Vagina (tissue), 2 donors: ENCODE results near the gene APOA1. TPM values are rescaled to one million over a fixed set of nuclear protein-coding genes. Genes with fewer than 3 reads are reported as not detected.

Experiments
- DNase-seq, 2 donors: peaks; one replicate each; pipeline ENCODE4 v3.0.0-alpha.2; 2017; ENCODE audit errors: extremely low spot score in 2 of 2
- H3K27ac ChIP-seq: fragments of 200-600 bp; sonication (generic); one replicate; pipeline ENCODE4 v1.5.1; 2019
- H3K27me3 ChIP-seq: fragments of 200-600 bp; sonication (generic); one replicate; pipeline ENCODE4 v1.5.1; 2019
- H3K36me3 ChIP-seq, 2 donors: fragments of 200-600 bp; sonication (generic); one replicate each; pipeline ENCODE4 v1.5.1; 2017 to 2019
- H3K4me1 ChIP-seq: fragments of 200-600 bp; sonication (generic); one replicate; pipeline ENCODE4 v1.5.1; 2019
- H3K4me3 ChIP-seq, 2 donors: fragments of 200-600 bp; sonication (generic); 1 replicate in 1 of 2; 2 replicates in 1 of 2; pipeline ENCODE4 v1.5.1; 2016 to 2019
- H3K9me3 ChIP-seq: fragments of 200-600 bp; sonication (generic); one replicate; pipeline ENCODE4 v1.5.1; 2019
- CTCF ChIP-seq, 3 experiments: fragments of 450-650 bp in 2 of 3; fragments of 200-600 bp in 1 of 3; sonication (generic) in 1 of 3; IDR thresholded peaks; one replicate each; pipeline ENCODE4 v1.5.1; 2017 to 2019; ENCODE audit warnings: antibody characterized with exemption in 3 of 3, mild to moderate bottlenecking in 2 of 3, moderate library complexity in 2 of 3
- POLR2A ChIP-seq, 2 donors: fragments of 450-650 bp; IDR thresholded peaks; one replicate each; pipeline ENCODE4 v1.6.1; 2017; ENCODE audit warnings: antibody characterized with exemption in 2 of 2, mild to moderate bottlenecking in 2 of 2, moderate library complexity in 2 of 2
- POLR2AphosphoS5 ChIP-seq, 2 donors: sonication (generic); formaldehyde crosslinking; IDR thresholded peaks; one replicate each; pipeline ENCODE4 v1.9.0; 2017; ENCODE audit warnings: antibody characterized with exemption in 2 of 2, mild to moderate bottlenecking in 2 of 2, low read depth in 1 of 2; ENCODE audit not compliant: insufficient read depth in 1 of 2
- intact Hi-C: fragments of 100-400 bp; cut with DNase I; formaldehyde crosslinking; loops from one replicate; pipeline ENCODE4 v1.15.1; 2023
- total RNA-seq: library from RNA; depleted of rRNA; stranded (reverse); fragments of >200 nt; gene quantifications from one replicate; pipeline ENCODE4 v1.2.3, GENCODE V29; 2016

Gene APOA1
- total RNA-seq, 1 donor from 2014 or later: 2.2 TPM

GRCh38 chr11:116843661-116844060 is 6.2 kb upstream of the APOA1 start:
- intact Hi-C loops: no loop called here
- H3K9me3 ChIP-seq: no peaks in the 10 kb centered on the region
- no peaks in the 10 kb centered on the region for H3K4me1 ChIP-seq
- no peaks in the 10 kb centered on the region for H3K27me3 ChIP-seq
- H3K36me3 ChIP-seq: peaks cover 6 to 53% of the 10 kb centered on the region in 2 donors
- no peak overlapping the region for H3K4me3 ChIP-seq
- TF ChIP-seq CTCF (IDR thresholded peaks at IDR 0.05) (no peak), POLR2AphosphoS5 (IDR thresholded peaks at IDR 0.05; ENCODE audit: insufficient read depth in 1 of 2, low read depth in 1 of 2) (no peak), POLR2A (IDR thresholded peaks at IDR 0.05) (no peak)
- DNase-seq: no peak
- H3K27ac ChIP-seq: no peak overlapping the region

- TF ChIP-seq POLR2A (IDR thresholded peaks at IDR 0.05) (no peak), POLR2AphosphoS5 (IDR thresholded peaks at IDR 0.05; ENCODE audit: insufficient read depth in 1 of 2, low read depth in 1 of 2) (no peak), CTCF (IDR thresholded peaks at IDR 0.05) (no peak)
- H3K4me3 ChIP-seq: no peak overlapping the region
- no peaks in the 10 kb centered on the region for H3K9me3 ChIP-seq
- H3K27me3 ChIP-seq: no peaks in the 10 kb centered on the region
- no peak for DNase-seq
- intact Hi-C loops: no loop called here
- H3K27ac ChIP-seq: no peak overlapping the region
- peaks cover 6 to 45% of the 10 kb centered on the region in 2 donors for H3K36me3 ChIP-seq
- no peaks in the 10 kb centered on the region for H3K4me1 ChIP-seq
Observed at GRCh38 chr11:116842909-116843308, 5.5 kb upstream of the APOA1 start.

GRCh38 chr11:116842117-116842516 is 4.7 kb upstream of the APOA1 start:
- H3K4me3 ChIP-seq: no peak overlapping the region
- H3K4me1 ChIP-seq: no peaks in the 10 kb centered on the region
- peaks cover 6 to 37% of the 10 kb centered on the region in 2 donors for H3K36me3 ChIP-seq
- TF ChIP-seq POLR2A (IDR thresholded peaks at IDR 0.05): no peak
- no peak for DNase-seq
- H3K27me3 ChIP-seq: no peaks in the 10 kb centered on the region
- H3K9me3 ChIP-seq: no peaks in the 10 kb centered on the region
- no peak overlapping the region for H3K27ac ChIP-seq
- intact Hi-C loops: no loop called here

- Histone ChIP-seq H3K9me3 (no peaks in the 10 kb centered on the region), H3K27ac (no peak overlapping the region), H3K4me3 (no peak overlapping the region), H3K4me1 (peaks cover under 1% of the 10 kb centered on the region), H3K27me3 (no peaks in the 10 kb centered on the region), H3K36me3 (peaks cover 6 to 24% of the 10 kb centered on the region in 2 donors)
- no peak for DNase-seq
- no peak for TF ChIP-seq POLR2A (IDR thresholded peaks at IDR 0.05)
- TF ChIP-seq POLR2AphosphoS5 (IDR thresholded peaks at IDR 0.05; ENCODE audit: insufficient read depth in 1 of 2, low read depth in 1 of 2): no peak
- TF ChIP-seq CTCF (IDR thresholded peaks at IDR 0.05): no peak
- intact Hi-C loops: no loop called here
Observed at GRCh38 chr11:116840746-116841296, 3.4 kb upstream of the APOA1 start.

GRCh38 chr11:116840224-116840745 is 2.9 kb upstream of the APOA1 start:
- Histone ChIP-seq H3K36me3 (peaks cover 1 to 19% of the 10 kb centered on the region in 2 donors), H3K4me3 (no peak overlapping the region), H3K27ac (no peak overlapping the region), H3K4me1 (peaks cover 6% of the 10 kb centered on the region), H3K27me3 (no peaks in the 10 kb centered on the region), H3K9me3 (no peaks in the 10 kb centered on the region)
- intact Hi-C loops: no loop called here
- TF ChIP-seq CTCF (IDR thresholded peaks at IDR 0.05) (no peak), POLR2AphosphoS5 (IDR thresholded peaks at IDR 0.05; ENCODE audit: insufficient read depth in 1 of 2, low read depth in 1 of 2) (no peak), POLR2A (IDR thresholded peaks at IDR 0.05) (no peak)
- DNase-seq: no peak
